MCF 10A (cell line): ENCODE measurements around the gene EXOSC7. TPM values are rescaled to one million over a fixed set of nuclear protein-coding genes. Genes with fewer than 3 reads are reported as not detected.

Experiments
- BruUV-seq: library from RNA; stranded (reverse); fragments of 400-500 nt; replicated peaks from 2 replicates; lab custom pipeline; 2021; lab: Mats Ljungman, UMichigan
- CTCF ChIA-PET: fragments of 300-600 bp; sonication (Branson Sonifier 250); formaldehyde crosslinking; extraction: SDS; loops from one replicate; lab custom pipeline; 2021; ENCODE audit warnings: antibody characterized with exemption, inconsistent platforms; lab: Yijun Ruan, JAX
- POLR2A ChIA-PET: fragments of 300-600, 350-650 bp; sonication (Branson Sonifier 250); formaldehyde crosslinking; extraction: SDS; loops from one replicate; lab custom pipeline; 2020; ENCODE audit warnings: antibody characterized with exemption, inconsistent platforms; lab: Yijun Ruan, JAX
- DNase-seq: peaks from one replicate; pipeline ENCODE4 v3.0.0-alpha.2; 2018; ENCODE audit not compliant: unreplicated experiment
- H3K27ac Mint-ChIP-seq: one replicate; pipeline ENCODE4 v1.8.0; 2022; ENCODE audit warnings: mild to moderate bottlenecking, low read depth, mixed read lengths; ENCODE audit not compliant: unreplicated experiment
- H3K27me3 Mint-ChIP-seq: one replicate; pipeline ENCODE4 v1.8.0; 2022; ENCODE audit warnings: mixed read lengths; ENCODE audit not compliant: insufficient read depth, unreplicated experiment
- H3K36me3 Mint-ChIP-seq: one replicate; pipeline ENCODE4 v1.8.0; 2022; ENCODE audit warnings: mild to moderate bottlenecking, moderate library complexity, mixed read lengths; ENCODE audit not compliant: insufficient read depth, unreplicated experiment
- H3K4me1 Mint-ChIP-seq: one replicate; pipeline ENCODE4 v1.8.0; 2022; ENCODE audit warnings: mixed read lengths; ENCODE audit not compliant: insufficient read depth, unreplicated experiment
- H3K4me3 Mint-ChIP-seq: one replicate; pipeline ENCODE4 v1.8.0; 2022; ENCODE audit warnings: mild to moderate bottlenecking, moderate library complexity, mixed read lengths; ENCODE audit not compliant: unreplicated experiment
- H3K9me3 Mint-ChIP-seq: one replicate; pipeline ENCODE4 v1.8.0; 2022; ENCODE audit warnings: mixed read lengths; ENCODE audit not compliant: unreplicated experiment
- intact Hi-C: fragments of 100-400 bp; cut with micrococcal nuclease; formaldehyde crosslinking; loops from 2 replicates; pipeline ENCODE4 v1.14.1; 2022
- total RNA-seq: library from RNA; stranded (reverse); gene quantifications from 2 replicates; pipeline ENCODE4 v1.2.3, GENCODE V29; 2022
- TF ChIP-seq, protein P1 (sequence below): fragments of 200-600 bp; IDR thresholded peaks from one replicate; pipeline ENCODE4 v1.8.0; 2022; ENCODE audit warnings: antibody characterized with exemption, mild to moderate bottlenecking; ENCODE audit not compliant: unreplicated experiment

EXOSC7 gene
- total RNA-seq, 1 experiment from 2014 or later, result 73.3 TPM

DNA sequence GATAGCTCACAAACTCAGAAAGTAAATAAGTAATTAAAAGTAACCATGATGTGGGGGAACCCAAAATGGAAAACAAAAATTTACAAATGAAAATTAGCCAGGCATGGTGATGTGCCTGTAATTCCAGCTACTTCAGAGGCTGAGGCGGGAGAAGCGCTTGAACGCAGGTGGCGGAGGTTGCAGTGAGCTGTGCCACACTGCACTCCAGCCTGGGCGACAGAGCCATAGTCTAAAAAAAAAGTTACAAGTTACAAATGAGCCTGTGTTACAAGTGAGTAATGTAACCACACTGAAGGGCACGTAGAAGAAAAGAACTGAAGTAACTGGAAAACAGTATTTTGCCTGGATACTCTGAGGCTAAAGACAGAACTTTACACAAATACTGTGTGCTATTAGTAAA, 11.3 kb downstream of the EXOSC7 start:
- Mint-ChIP-seq H3K4me3 (no peak overlapping the region), H3K27ac (no peak overlapping the region), H3K36me3 (peaks cover 47% of the 10 kb centered on the region), H3K27me3 (no peaks in the 10 kb centered on the region), H3K4me1 (peaks cover 20% of the 10 kb centered on the region), H3K9me3 (no peaks in the 10 kb centered on the region)
- ChIA-PET CTCF (interaction anchor here (0.8 to 1.4 kb wide), 2 partner anchors 9 to 21 kb away, joined by 3 read pairs; no protein-coding TSS in a partner anchor), POLR2A (interaction anchor here (4.0 kb wide), 1 partner anchor 11 kb away, joined by 26 read pairs; the partner anchor contains the start of genes EXOSC7 and ZDHHC3)
- TF ChIP-seq, protein P1, sequence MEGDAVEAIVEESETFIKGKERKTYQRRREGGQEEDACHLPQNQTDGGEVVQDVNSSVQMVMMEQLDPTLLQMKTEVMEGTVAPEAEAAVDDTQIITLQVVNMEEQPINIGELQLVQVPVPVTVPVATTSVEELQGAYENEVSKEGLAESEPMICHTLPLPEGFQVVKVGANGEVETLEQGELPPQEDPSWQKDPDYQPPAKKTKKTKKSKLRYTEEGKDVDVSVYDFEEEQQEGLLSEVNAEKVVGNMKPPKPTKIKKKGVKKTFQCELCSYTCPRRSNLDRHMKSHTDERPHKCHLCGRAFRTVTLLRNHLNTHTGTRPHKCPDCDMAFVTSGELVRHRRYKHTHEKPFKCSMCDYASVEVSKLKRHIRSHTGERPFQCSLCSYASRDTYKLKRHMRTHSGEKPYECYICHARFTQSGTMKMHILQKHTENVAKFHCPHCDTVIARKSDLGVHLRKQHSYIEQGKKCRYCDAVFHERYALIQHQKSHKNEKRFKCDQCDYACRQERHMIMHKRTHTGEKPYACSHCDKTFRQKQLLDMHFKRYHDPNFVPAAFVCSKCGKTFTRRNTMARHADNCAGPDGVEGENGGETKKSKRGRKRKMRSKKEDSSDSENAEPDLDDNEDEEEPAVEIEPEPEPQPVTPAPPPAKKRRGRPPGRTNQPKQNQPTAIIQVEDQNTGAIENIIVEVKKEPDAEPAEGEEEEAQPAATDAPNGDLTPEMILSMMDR, result no peak
- no TSS peak for BruUV-seq
- DNase-seq, result no peak
- intact Hi-C loops, result no loop called here

DNA sequence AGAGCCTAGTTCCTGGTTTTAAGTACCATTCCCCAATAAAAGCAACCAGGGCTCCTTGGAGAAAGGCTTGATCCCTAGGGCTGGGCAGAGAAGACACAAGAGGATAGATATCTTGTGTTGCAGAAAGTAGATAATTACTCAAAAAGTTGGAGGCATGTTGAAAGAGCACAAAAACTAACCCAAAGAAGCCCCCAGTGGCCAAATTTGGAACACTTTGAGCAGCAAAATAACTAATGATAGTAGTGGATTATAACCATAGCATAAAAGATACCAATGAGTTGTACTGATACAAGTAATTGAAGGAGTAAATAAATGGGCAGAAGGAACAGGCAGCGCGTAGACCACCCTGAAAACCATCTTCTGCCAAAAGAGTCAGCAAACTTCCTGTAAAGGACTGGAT, 12.0 kb downstream of the EXOSC7 start:
- intact Hi-C loops, result no loop called here
- peak; percentile 23 for DNase-seq
- TF ChIP-seq, protein P1, result peak; percentile 23
- no TSS peak for BruUV-seq
- no peak overlapping the region for H3K4me3 Mint-ChIP-seq
- H3K36me3 Mint-ChIP-seq, result peaks cover 54% of the 10 kb centered on the region
- peaks cover 25% of the 10 kb centered on the region for H3K4me1 Mint-ChIP-seq
- no peaks in the 10 kb centered on the region for H3K9me3 Mint-ChIP-seq
- no peaks in the 10 kb centered on the region for H3K27me3 Mint-ChIP-seq
- no peak overlapping the region for H3K27ac Mint-ChIP-seq
- CTCF ChIA-PET, result interaction anchor here (0.8 to 1.4 kb wide), 3 partner anchors 10 to 49 kb away, joined by 3 read pairs; no protein-coding TSS in a partner anchor
- POLR2A ChIA-PET, result interaction anchor here (0.6 to 4.0 kb wide), 3 partner anchors 11 to 93 kb away, joined by 3 to 26 read pairs (median 3); partner anchors contain the start of genes EXOSC7 and ZDHHC3

GRCh38 chr3:44989141-44989540, 13.1 kb downstream of the EXOSC7 start:
- Mint-ChIP-seq H3K4me3 (no peak overlapping the region), H3K27ac (no peak overlapping the region), H3K9me3 (no peaks in the 10 kb centered on the region), H3K4me1 (peaks cover 36% of the 10 kb centered on the region), H3K36me3 (peaks cover 56% of the 10 kb centered on the region), H3K27me3 (no peaks in the 10 kb centered on the region)
- intact Hi-C loops, result no loop called here
- no TSS peak for BruUV-seq
- TF ChIP-seq, protein P1, result no peak
- CTCF ChIA-PET, result interaction anchor here (0.6 to 1.0 kb wide), 4 partner anchors 12 to 448 kb away, joined by 3 to 5 read pairs (median 4); no protein-coding TSS in a partner anchor
- POLR2A ChIA-PET, result no interaction called here
- DNase-seq, result no peak

- Mint-ChIP-seq H3K27me3 (no peaks in the 10 kb centered on the region), H3K4me3 (no peak overlapping the region), H3K27ac (no peak overlapping the region), H3K4me1 (peaks cover 40% of the 10 kb centered on the region), H3K36me3 (peaks cover 56% of the 10 kb centered on the region), H3K9me3 (no peaks in the 10 kb centered on the region)
- ChIA-PET CTCF (interaction anchor here (0.7 to 3.6 kb wide), 2 partner anchors 12 to 412 kb away, joined by 3 to 15 read pairs; no protein-coding TSS in a partner anchor), POLR2A (interaction anchor here (1.5 to 2.0 kb wide), 2 partner anchors 13 to 66 kb away, joined by 3 to 7 read pairs; partner anchors contain the start of genes EXOSC7 and ZDHHC3)
- TF ChIP-seq, protein P1, result no peak
- no peak for DNase-seq
- BruUV-seq, result no TSS peak
- intact Hi-C loops, result loop anchor here (5.0 kb wide), 1 partner anchor 228 kb away; the partner anchor contains the start of genes KIAA1143 and KIF15
Measured at GRCh38 chr3:44989636-44990373, 13.8 kb downstream of the EXOSC7 start.
